HG03135 (cell line): Measurements from ENCODE around the gene MGAT3.
A peak's percentile ranks its signal among the peaks of the same experiment; 100 is the strongest.
"Not testable (repeated sequence)": the region's sequence is repeated elsewhere in the genome, so short reads cannot be mapped to it uniquely, and the experiment has no call there.

Source experiments
- ATAC-seq: cut with Tn5 transposase; IDR thresholded peaks from one replicate; pipeline ENCODE4 v1.9.1; 2021; ENCODE audit warnings: mild to moderate bottlenecking, moderate library complexity; ENCODE audit not compliant: unreplicated experiment

The MGAT3 gene

DNA sequence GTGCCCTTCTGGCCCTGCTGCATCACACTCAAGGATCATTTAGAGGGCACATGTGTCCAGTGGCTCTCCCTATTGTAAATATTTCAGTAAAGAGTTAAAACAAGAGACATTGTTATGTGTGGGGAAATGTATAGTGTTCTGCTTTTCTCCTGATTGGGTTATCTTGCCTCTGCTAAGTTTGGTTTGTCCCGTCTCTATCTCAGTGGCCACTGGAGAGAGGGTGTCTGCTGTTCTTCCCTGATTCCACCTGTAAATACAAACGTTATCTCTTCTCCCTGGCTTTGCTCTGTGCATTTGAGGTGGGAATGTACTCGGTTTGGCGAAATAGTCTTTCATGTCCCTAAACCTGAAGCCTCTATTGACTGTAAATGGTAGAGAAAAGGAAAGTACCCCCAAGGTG, 51.6 kb downstream of the MGAT3 start:
- ATAC-seq = no peak

DNA sequence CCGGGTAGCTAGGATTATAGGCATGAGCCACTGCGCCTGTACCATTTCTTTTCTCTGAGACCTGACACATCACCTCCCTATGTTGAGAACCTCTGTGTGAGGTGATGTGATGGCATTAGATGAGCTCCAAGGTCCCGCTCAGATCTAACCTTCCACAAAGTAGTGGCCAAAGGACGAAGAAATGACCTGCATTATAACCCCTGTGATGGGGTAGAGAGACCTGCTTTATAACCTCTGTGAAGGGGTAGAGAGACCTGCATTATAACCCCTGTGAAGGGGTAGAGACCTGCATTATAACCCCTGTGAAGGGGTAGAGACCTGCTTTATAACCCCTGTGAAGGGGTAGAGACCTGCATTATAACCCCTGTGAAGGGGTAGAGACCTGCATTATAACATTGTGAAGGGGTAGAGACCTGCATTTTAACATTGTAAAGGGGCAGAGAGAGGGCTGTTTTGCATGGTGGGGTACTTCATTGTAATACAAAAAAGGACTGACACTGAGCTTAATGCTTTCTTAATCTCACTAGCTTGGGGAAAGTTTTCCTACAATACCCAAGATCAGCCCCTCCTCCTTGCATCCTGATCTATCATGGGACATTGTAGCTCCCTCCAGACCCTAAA, 53.8 kb downstream of the MGAT3 start:
- ATAC-seq = no peak

DNA sequence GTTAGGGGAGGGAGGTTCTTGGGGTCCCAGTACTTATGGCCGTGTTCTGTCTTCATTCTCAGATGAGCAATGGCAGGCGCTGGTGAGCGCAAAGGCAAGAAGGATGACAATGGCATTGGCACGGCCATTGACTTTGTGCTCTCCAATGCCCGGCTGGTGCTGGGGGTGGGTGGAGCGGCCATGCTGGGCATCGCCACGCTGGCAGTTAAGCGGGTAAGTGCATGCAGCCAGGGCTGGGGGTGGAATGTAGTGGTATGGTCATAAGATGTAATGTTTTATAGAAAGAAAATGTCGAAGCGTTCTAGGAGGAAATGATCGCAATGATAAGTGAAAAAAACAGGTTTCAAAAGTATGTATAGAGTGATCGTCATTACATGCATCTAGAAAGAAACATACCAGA, 54.4 kb downstream of the MGAT3 start:
- no peak for ATAC-seq

DNA sequence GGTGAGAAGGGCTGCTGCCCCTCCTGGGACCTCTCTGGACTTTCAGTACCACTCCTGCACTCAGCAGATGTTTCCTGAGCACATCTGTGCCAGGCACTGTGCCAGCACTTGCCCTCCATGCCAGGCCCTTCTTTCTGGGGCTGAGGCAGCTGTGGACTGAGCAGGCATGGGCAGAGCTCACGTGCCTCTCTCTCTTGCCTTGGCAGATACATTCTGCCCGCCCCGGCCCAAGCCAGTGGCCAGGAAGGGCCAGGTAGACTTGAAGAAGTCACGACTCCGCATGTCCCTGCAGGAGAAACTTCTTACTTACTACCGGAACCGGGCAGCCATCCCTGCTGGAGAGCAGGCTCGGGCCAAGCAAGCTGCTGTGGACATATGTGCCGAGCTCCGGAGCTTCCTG, 55.2 kb downstream of the MGAT3 start:
- no peak for ATAC-seq

- ATAC-seq = no peak
These were observed 57.0 kb downstream of the MGAT3 start for GRCh38 chr22:39513791-39514190.

GRCh38 chr22:39514373-39514973, 57.7 kb downstream of the MGAT3 start:
- no peak for ATAC-seq

GRCh38 chr22:39515266-39516050, 58.6 kb downstream of the MGAT3 start:
- ATAC-seq = no peak

- no peak for ATAC-seq
These were observed 60.7 kb downstream of the MGAT3 start for GRCh38 chr22:39517470-39517869.

DNA sequence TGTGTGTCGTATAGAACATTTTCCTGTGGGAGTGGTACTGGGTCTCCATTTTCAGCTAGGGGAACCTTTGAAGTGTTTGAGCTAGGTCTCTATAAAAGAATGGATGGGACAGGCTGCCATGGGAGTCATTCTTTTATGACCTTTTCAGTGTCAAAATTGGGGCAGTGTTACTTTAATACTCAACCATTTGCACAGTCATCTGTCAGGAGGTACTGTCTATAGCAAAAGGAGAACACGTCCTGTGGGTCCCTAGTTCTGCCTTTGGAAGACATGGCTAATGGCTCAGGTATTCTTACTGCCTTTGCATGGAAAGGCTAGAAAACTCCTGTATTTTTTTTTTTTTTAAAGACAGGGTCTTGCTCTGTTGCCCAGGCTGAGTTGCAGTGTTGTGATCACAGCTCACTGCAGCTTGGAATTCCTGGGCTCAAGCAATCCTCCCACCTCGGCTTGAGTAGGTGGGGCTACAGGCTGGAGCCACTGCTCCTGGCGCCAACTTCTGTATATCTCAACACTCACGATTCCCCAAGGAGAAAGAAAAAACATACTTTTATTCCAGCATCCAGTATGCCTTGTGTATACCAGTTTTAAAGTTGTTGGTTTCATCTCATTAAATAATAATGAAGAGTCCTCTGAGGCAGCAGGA, 61.5 kb downstream of the MGAT3 start:
- ATAC-seq = no peak

- ATAC-seq = no peak
These were observed 62.3 kb downstream of the MGAT3 start for GRCh38 chr22:39518996-39519680.

DNA sequence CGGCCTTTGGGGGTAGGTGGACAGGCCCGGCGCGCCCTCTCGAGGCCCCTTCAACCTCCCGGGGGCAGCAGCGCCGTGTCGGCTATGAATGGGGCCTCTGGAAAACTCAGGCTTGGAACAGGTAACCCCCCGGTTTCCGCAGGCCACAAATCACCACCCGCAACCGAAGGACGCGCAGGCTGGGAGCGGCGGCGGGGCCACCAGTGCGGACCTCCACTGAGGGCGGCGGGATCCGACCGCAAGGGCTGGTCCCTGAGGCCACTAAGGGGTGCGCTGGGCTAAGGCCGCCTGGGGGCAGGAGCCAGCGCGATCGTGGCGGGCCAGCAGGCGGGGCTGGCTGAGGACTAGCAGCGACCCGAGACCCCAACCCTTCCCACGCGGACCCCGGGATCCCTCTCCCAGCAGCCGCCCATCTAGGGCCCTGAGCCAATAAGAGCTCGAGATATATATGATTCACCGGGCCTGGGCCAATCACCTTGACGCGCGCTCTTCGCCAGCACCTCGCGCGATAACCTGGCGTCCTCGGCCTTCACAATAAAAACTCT, 62.9 kb downstream of the MGAT3 start:
- peak; percentile 67 for ATAC-seq

GRCh38 chr22:39520226-39521105, 63.7 kb downstream of the MGAT3 start, which contains the start of gene ATF4:
Gene ATF4 (plus strand): TSS chr22:39520562. CDS start chr22:39521446, 884 bp downstream.
- ATAC-seq = peak; percentile 40

DNA sequence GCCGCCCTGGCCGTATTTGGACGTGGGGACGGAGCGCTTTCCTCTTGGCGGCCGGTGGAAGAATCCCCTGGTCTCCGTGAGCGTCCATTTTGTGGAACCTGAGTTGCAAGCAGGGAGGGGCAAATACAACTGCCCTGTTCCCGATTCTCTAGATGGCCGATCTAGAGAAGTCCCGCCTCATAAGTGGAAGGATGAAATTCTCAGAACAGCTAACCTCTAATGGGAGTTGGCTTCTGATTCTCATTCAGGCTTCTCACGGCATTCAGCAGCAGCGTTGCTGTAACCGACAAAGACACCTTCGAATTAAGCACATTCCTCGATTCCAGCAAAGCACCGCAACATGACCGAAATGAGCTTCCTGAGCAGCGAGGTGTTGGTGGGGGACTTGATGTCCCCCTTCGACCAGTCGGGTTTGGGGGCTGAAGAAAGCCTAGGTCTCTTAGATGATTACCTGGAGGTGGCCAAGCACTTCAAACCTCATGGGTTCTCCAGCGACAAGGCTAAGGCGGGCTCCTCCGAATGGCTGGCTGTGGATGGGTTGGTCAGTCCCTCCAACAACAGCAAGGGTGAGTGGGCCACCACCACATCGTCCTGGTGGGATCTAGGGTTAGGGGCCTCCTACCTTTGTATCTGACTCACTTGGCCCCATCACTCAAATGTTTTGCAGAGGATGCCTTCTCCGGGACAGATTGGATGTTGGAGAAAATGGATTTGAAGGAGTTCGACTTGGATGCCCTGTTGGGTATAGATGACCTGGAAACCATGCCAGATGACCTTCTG, 64.5 kb downstream of the MGAT3 start:
- not testable (repeated sequence) for ATAC-seq

DNA sequence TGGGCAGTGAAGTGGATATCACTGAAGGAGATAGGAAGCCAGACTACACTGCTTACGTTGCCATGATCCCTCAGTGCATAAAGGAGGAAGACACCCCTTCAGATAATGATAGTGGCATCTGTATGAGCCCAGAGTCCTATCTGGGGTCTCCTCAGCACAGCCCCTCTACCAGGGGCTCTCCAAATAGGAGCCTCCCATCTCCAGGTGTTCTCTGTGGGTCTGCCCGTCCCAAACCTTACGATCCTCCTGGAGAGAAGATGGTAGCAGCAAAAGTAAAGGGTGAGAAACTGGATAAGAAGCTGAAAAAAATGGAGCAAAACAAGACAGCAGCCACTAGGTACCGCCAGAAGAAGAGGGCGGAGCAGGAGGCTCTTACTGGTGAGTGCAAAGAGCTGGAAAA, 65.3 kb downstream of the MGAT3 start:
- ATAC-seq = not testable (repeated sequence)

GRCh38 chr22:39522567-39523300, 65.9 kb downstream of the MGAT3 start:
- ATAC-seq = no peak

- no peak for ATAC-seq
These were observed 67.4 kb downstream of the MGAT3 start for GRCh38 chr22:39524089-39524752.

DNA sequence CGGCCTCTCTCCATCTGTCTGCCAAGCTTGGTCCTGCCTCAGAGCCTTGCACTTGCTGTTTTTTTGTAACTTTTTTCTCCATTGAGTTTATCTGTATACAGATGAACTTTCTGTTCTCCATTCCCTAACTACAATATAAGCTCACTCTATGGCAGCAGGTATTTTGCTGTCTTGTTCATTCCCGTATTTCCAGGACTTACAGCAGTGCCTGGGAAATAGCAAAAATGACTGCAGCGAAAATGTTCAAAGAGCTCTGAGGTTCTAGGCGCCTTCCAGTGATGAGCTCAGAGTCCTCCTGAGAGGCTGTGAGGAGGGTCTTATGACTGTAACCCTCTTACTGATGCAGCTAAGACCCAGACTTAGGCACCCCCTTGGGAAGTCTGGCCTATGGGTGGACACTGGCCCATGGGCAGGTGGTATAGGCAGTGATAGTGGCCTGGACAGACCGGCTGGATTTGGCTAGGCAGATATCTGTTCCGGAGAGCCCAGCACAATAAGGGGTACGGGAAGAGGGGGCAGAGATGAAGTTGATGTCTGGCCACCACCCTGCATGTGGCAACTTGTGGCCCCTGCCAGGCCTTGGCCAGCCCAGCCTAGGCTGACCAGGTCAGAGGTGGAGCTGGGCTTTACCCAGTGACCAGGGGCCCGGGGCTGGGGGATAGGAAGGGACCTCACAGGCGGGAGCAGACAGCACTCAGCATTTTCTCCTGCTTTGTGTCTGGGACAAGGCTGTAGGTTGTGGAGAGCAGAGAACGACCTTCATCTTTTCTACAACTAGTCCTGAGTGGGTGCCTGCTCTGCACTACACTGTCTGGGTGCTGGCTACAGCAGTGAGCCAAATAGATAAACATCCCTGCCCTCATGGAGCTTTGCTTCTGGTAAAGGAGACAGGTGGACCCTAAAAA, 68.2 kb downstream of the MGAT3 start:
- ATAC-seq = no peak
